Heart left ventricle (tissue), 16 donors: Measurements from ENCODE around the gene CD9. TPM values are rescaled to one million over a fixed set of nuclear protein-coding genes. Genes with fewer than 3 reads are reported as not detected.

Experiments
- ATAC-seq, 4 donors: fragments of 200-7000 bp; cut with Tn5 transposase; one replicate each; pipeline ENCODE4 v1.9.1; 2020 to 2022; ENCODE audit warnings: moderate library complexity in 4 of 4, mild to moderate bottlenecking in 3 of 4, moderate number of reproducible peaks in 1 of 4
- DNase-seq, 5 donors: peaks; one replicate each; pipeline ENCODE4 v3.0.0-alpha.2; 2020
- H3K27ac ChIP-seq, 12 donors: fragments of 200-600 bp; sonication (generic) in 4 of 12; one replicate each; pipeline versions ENCODE4 v1.5.0 to v1.8.0; 2016 to 2022; ENCODE audit warnings: mild to moderate bottlenecking in 2 of 12
- H3K27me3 ChIP-seq, 9 donors: fragments of 200-600 bp; sonication (generic) in 2 of 9; one replicate each; pipeline versions ENCODE4 v1.5.1 to v1.8.0; 2016 to 2022; ENCODE audit warnings: mild to moderate bottlenecking in 3 of 9
- H3K36me3 ChIP-seq, 9 donors: fragments of 200-600 bp; sonication (generic) in 2 of 9; one replicate each; pipeline versions ENCODE4 v1.5.0 to v1.8.0; 2018 to 2022; ENCODE audit warnings: mild to moderate bottlenecking in 2 of 9
- H3K4me1 ChIP-seq, 12 donors: fragments of 200-600 bp; sonication (generic) in 4 of 12; one replicate each; pipeline versions ENCODE4 v1.5.0 to v1.8.0; 2016 to 2022; ENCODE audit warnings: mild to moderate bottlenecking in 3 of 12
- H3K4me3 ChIP-seq, 12 donors: fragments of 200-600 bp; sonication (generic) in 4 of 12; one replicate each; pipeline versions ENCODE4 v1.5.0 to v1.8.0; 2017 to 2022; ENCODE audit warnings: mild to moderate bottlenecking in 9 of 12, moderate library complexity in 4 of 12
- H3K9me3 ChIP-seq, 12 donors: fragments of 200-600 bp; sonication (generic) in 4 of 12; one replicate each; pipeline versions ENCODE4 v1.5.0 to v1.8.0; 2016 to 2022; ENCODE audit warnings: mild to moderate bottlenecking in 1 of 12
- POLR2A ChIP-seq, 2 donors: fragments of 450-650 bp; IDR thresholded peaks; one replicate each; pipeline ENCODE4 v1.6.1; 2017; ENCODE audit warnings: antibody characterized with exemption in 2 of 2, mild to moderate bottlenecking in 2 of 2, moderate library complexity in 2 of 2
- WGBS, 4 donors: extraction: QIAGEN DNeasy Blood & Tissue Kit in 2 of 4; methylation state at CpG; one replicate each; pipeline versions ENCODE4 v1.1.5 to v1.1.7; 2013 to 2018; 5-methylcytosine and 5-hydroxymethylcytosine counted together
- intact Hi-C, 10 donors: fragments of 100-400 bp; cut with DNase I; formaldehyde crosslinking; loops; one replicate each; pipeline versions ENCODE4 v1.11.1 to v1.14.2; 2022
- polyA plus RNA-seq, 2 donors: library from polyadenylated mRNA; stranded (reverse); fragments of 200-250 nt; gene quantifications; one replicate each; pipeline ENCODE4 v1.2.3, GENCODE V29; 2013
- total RNA-seq, 9 donors: library from RNA; depleted of rRNA in 2 of 9; stranded (reverse); fragments of >200 nt in 2 of 9; fragmentation: NEBNext Ultra II Directional in 3 of 9; extraction: Animal tissue kit (Norgen Biotek cat#: 25700) in 3 of 9; gene quantifications; one replicate each; pipeline versions ENCODE4 v1.1.0 to v1.2.4, GENCODE V29; 2016 to 2023
- TF ChIP-seq, protein P1 (sequence below), 12 donors: fragments of 200-600 bp; sonication (generic) in 4 of 12; IDR thresholded peaks; one replicate each; pipeline versions ENCODE4 v1.5.0 to v1.8.0; 2018 to 2022; ENCODE audit warnings: antibody characterized with exemption in 12 of 12, mild to moderate bottlenecking in 5 of 12
- donor health status: ischemic (EF 13 %, LVEDD 7.1; RV severe dilation, severe dysfunction).
- donor health status: healthy with polysubstance abuse.
- donor health status: DM: no; HTN: yes; CAD: no.
- donor health status: DM: no; HTN: no; CAD: no.
- donor health status: ischemic (EF 25% LVEDD 6.9; RV normal size, moderate dysfunction).
- donor health status: ischemic (EF 25% LVEDD 5.7; RV mildly dilated, moderate dysfunction).
- donor health status: healthy.
- donor health status: DM: yes; HTN: yes; CAD: no.
- donor health status: ischemic (EF 35%, LVEDD 5.7; RV mildly dilated, moderate dysfunction).
- donor health status: nonischemic (EF 11% LVEDD 7.7; RV severe dilation, severe dysfunction).
- donor health status: DM: yes; HTN: yes; CAD: no.
- donor health status: PGD.
- donor health status: ischemic (EF 29% LVEDD 5.4; RV normal size, mild dysfunction).
- donor health status: nonischemic (EF 23%, LVEDD 6.1; RV moderate dilation, normal function).

The CD9 gene
- total and polyA plus RNA-seq, 11 donors = 29.9 to 96.1 (median 56.4) TPM

DNA sequence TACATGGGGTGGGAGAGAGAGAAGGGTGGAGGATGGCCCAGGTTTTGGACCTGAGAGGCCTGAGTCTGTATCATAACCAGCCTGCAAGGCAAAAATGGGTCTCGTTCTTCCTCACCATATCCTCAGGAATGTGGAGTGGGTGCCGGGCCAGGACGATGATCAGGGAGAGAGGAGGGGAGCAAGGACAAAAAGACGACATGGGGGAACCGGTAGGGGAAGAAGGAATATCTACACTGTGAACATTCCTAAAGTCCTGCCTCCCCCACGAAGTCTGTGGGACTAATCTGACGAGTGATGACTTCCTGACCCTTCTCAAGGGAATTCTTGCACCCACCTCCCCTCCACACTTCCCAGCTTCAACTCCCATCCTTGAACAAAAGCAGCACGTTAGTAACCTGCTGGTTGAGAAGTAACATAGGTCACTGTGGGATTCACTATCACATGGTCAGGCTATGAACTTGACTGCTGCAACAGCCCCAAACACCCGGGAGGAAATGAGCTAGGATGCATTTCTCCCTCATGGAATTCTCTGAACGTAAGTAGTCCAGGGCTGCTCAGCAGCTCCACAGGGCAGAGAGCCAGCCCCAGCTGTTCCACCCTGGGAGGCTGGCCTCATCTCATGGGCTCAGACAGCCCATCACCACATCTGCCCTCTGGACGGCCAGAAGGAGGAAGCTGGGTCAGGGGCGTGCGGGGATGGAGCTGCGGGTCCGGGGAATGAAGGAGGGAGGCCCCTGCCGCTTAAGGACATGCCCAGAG, 38.9 kb upstream of the CD9 start:
- peaks cover 0 to 4% (median 0%) of the 10 kb centered on the region in 9 donors for H3K27me3 ChIP-seq
- H3K4me3 ChIP-seq = no peak overlapping the region
- peak in 4 of 5 donors; percentile 70 to 77 (median 74) for DNase-seq
- no peak for TF ChIP-seq POLR2A (IDR thresholded peaks at IDR 0.05)
- TF ChIP-seq, protein P1, sequence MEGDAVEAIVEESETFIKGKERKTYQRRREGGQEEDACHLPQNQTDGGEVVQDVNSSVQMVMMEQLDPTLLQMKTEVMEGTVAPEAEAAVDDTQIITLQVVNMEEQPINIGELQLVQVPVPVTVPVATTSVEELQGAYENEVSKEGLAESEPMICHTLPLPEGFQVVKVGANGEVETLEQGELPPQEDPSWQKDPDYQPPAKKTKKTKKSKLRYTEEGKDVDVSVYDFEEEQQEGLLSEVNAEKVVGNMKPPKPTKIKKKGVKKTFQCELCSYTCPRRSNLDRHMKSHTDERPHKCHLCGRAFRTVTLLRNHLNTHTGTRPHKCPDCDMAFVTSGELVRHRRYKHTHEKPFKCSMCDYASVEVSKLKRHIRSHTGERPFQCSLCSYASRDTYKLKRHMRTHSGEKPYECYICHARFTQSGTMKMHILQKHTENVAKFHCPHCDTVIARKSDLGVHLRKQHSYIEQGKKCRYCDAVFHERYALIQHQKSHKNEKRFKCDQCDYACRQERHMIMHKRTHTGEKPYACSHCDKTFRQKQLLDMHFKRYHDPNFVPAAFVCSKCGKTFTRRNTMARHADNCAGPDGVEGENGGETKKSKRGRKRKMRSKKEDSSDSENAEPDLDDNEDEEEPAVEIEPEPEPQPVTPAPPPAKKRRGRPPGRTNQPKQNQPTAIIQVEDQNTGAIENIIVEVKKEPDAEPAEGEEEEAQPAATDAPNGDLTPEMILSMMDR (IDR thresholded peaks at IDR 0.05) = no peak
- peak; percentile 48 to 88 (median 76) for ATAC-seq
- no peaks in the 10 kb centered on the region for H3K36me3 ChIP-seq
- intact Hi-C loops = no loop called here
- H3K9me3 ChIP-seq = no peaks in the 10 kb centered on the region
- WGBS, 4 donors = 28 to 43% (median 38%) methylated on average over 16 of the region's 16 CpGs
- peaks cover 0 to 35% (median 23%) of the 10 kb centered on the region in 12 donors for H3K4me1 ChIP-seq
- peak overlapping the region in 11 of 12 donors; percentile 40 to 81 (median 67) for H3K27ac ChIP-seq

DNA sequence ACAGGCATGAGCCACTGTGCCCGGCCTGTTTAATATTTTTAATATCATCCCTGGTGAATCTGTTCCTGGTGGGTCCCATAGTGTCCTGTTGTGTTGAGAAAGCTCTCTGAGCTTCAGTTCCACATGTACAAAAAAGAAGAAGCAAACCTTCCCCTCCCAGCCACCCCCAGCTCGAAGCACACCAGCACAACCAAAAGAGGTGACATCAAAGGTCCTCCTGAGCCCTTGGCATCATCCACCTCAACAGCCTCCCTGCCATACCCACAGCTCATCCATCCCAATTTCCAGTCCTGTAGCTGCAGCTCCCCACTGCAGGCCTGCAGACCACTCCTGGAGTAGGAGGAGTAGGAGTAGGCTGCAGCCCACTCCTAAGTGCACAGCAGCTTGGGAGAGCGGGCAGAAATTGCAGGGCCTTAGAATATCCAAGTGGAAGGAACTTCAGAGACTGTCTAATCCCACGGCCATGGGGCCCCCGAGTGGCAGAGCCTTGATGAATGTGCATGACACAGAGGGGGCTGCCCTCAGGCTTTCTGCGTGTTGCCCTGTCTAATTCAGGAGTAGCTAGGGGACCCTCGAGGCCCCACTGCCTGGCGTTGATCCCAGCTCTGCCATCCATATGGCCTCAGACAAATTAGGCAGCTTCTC, 36.7 kb upstream of the CD9 start:
- Histone ChIP-seq H3K27me3 (peaks cover 0 to 4% (median 0%) of the 10 kb centered on the region in 9 donors), H3K36me3 (no peaks in the 10 kb centered on the region), H3K4me1 (peaks cover 4 to 47% (median 35%) of the 10 kb centered on the region in 12 donors), H3K9me3 (no peaks in the 10 kb centered on the region), H3K27ac (no peak overlapping the region), H3K4me3 (no peak overlapping the region)
- no peak for DNase-seq
- TF ChIP-seq, protein P1 (IDR thresholded peaks at IDR 0.05) = no peak
- TF ChIP-seq POLR2A (IDR thresholded peaks at IDR 0.05) = no peak
- intact Hi-C loops = no loop called here
- WGBS, 4 donors = 81 to 94% (median 92%) methylated on average over 7 to 8 of the region's 8 CpGs
- no peak for ATAC-seq

DNA sequence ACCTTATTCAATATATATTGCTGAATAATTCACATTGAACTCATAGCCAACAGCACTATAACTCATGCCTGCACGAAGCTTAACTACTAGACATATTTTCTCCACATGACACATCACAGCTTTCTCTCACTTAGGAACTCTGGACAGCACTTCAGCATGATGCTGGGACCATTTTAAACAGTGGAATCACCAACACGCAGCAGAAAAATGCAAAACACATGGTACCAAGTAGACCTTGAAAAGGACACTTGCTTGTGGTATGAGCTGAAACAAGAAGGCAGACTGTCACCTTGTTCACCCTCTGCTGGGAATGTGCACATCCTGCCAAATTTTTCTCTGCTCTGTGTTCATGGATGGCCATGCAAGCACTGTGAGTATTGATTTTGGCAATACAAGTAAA, 34.8 kb upstream of the CD9 start:
- Histone ChIP-seq H3K36me3 (no peaks in the 10 kb centered on the region), H3K4me3 (no peak overlapping the region), H3K9me3 (no peaks in the 10 kb centered on the region), H3K27me3 (no peaks in the 10 kb centered on the region), H3K4me1 (peaks cover 4 to 59% (median 36%) of the 10 kb centered on the region in 12 donors), H3K27ac (no peak overlapping the region)
- 59 to 69% (median 64%) methylated on average over 2 of the region's 2 CpGs for WGBS, 4 donors
- intact Hi-C loops = loop anchor here in 1 of 10 donors (5.0 kb wide), 1 partner anchor 83 kb away; no protein-coding TSS in a partner anchor
- TF ChIP-seq POLR2A (IDR thresholded peaks at IDR 0.05) = no peak
- TF ChIP-seq, protein P1 (IDR thresholded peaks at IDR 0.05) = no peak
- ATAC-seq = no peak
- no peak for DNase-seq

GRCh38 chr12:6166808-6167207, 33.4 kb upstream of the CD9 start:
- no peak overlapping the region for H3K4me3 ChIP-seq
- intact Hi-C loops = loop anchor here in 1 of 10 donors (5.0 kb wide), 1 partner anchor 85 kb away; no protein-coding TSS in a partner anchor
- peaks cover 4 to 45% (median 24%) of the 10 kb centered on the region in 12 donors for H3K4me1 ChIP-seq
- H3K9me3 ChIP-seq = no peaks in the 10 kb centered on the region
- 84 to 96% (median 90%) methylated on average over 6 of the region's 6 CpGs for WGBS, 4 donors
- no peaks in the 10 kb centered on the region for H3K36me3 ChIP-seq
- ATAC-seq (no peak), DNase-seq (no peak)
- no peaks in the 10 kb centered on the region for H3K27me3 ChIP-seq
- H3K27ac ChIP-seq = peak overlapping the region in 10 of 12 donors; percentile 59 to 96 (median 79)
- TF ChIP-seq POLR2A (IDR thresholded peaks at IDR 0.05) = no peak
- TF ChIP-seq, protein P1 (IDR thresholded peaks at IDR 0.05) = no peak
